ENCODE measurements around the gene HERPUD1. TPM values are rescaled to one million over a fixed set of nuclear protein-coding genes. Genes with fewer than 3 reads are reported as not detected.

The HERPUD1 gene
- total and polyA plus RNA-seq, 2 of the 8 experiments (the other 6 are each of a cell fraction or from before 2014, with no cell fraction given), result 23.3 to 34.7 TPM

DNA sequence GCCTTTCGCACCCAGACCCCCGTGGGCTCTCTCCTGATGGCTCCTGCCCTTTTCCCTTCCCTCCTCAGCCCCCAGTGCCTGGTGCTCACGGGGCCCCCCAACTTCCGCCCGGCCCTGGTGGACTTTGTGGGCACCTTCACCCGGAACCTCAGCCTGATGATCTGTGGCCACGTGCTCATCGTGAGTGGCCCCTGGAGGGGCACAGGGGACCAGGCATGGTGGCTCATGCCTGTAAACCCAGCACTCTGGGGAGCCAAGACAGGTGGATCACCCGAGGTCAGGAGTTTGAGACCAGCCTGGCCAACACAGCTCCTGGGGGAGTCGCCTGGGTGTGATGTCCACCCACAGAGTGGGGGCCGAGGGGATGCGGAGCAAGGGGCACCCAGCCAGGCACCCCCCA is 45.6 kb upstream of the HERPUD1 start:
- no peak overlapping the region for H2AK5ac ChIP-seq (ENCODE audit: low read depth, low read length)
- peaks cover 17 to 28% of the 10 kb centered on the region in 2 experiments for H3K9me3 ChIP-seq (ENCODE audit: insufficient read depth in 2 of 2, low read depth in 1 of 2, low read length in 1 of 2)
- no peak overlapping the region for H3K9ac ChIP-seq (replicated peaks in 1 of 4; ENCODE audit: extremely low read depth in 1 of 4, low read depth in 3 of 4, low read length in 3 of 4)
- no peak for FAIRE-seq
- H3K4ac ChIP-seq (replicated peaks; ENCODE audit: insufficient read length, low read depth, low read length), result no peak overlapping the region
- no peaks in the 10 kb centered on the region for H3K4me1 ChIP-seq (replicated peaks in 1 of 4; ENCODE audit: control insufficient read depth in 3 of 4, insufficient read depth in 4 of 4, low read length in 3 of 4)
- no peak overlapping the region for H3K18ac ChIP-seq (ENCODE audit: extremely low read depth, low read length)
- WGBS, 2 experiments (ENCODE audit: extremely low coverage in 1 of 2, insufficient coverage in 1 of 2, insufficient read length in 1 of 2, insufficient replicate concordance in 2 of 2, low coverage in 1 of 2, low lambda C conversion rate in 2 of 2, missing lambda C conversion rate in 1 of 2), result 95% methylated on average over 12 of the region's 12 CpGs; no CpG with 5 or more reads in 1 of the 2 experiments
- no peak overlapping the region for H3K27ac ChIP-seq (ENCODE audit: low read depth, low read length)
- no peak overlapping the region for H3K4me3 ChIP-seq (ENCODE audit: extremely low read depth in 1 of 4, insufficient read depth in 2 of 4, low read depth in 3 of 4, low read length in 4 of 4)
- no peaks in the 10 kb centered on the region for H3K23me2 ChIP-seq (ENCODE audit: low read depth, low read length)
- ChIA-PET POLR2A (ENCODE audit: partially characterized antibody) (interaction anchor here (1.3 to 1.4 kb wide), 2 partner anchors 11 to 44 kb away, joined by 3 read pairs; no protein-coding TSS in a partner anchor), CTCF (ENCODE audit: partially characterized antibody) (interaction anchor here (1.0 to 2.1 kb wide), 2 partner anchors 12 to 18 kb away, joined by 3 to 7 read pairs; no protein-coding TSS in a partner anchor)
- no peak overlapping the region for H3K14ac ChIP-seq (ENCODE audit: insufficient read length)
- H2BK5ac ChIP-seq (ENCODE audit: low read depth, low read length), result no peak overlapping the region
- H4K8ac ChIP-seq (ENCODE audit: extremely low read depth, insufficient read depth, low read length), result no peak overlapping the region
- DNase-seq (ENCODE audit: low read depth in 1 of 2, low spot score in 2 of 2), result no peak
- H2BK12ac ChIP-seq (ENCODE audit: low read depth, low read length), result no peak overlapping the region
- H3K79me2 ChIP-seq (ENCODE audit: control insufficient read depth in 1 of 2, insufficient read depth in 2 of 2, low read length in 2 of 2), result no peaks in the 10 kb centered on the region
- H2BK20ac ChIP-seq (ENCODE audit: low read length), result no peak overlapping the region
- no peaks in the 10 kb centered on the region for H3K79me1 ChIP-seq (ENCODE audit: low read depth, low read length)
- no peak overlapping the region for H2BK15ac ChIP-seq (ENCODE audit: low read length)
- H4K5ac ChIP-seq (ENCODE audit: insufficient read length, low read depth, low read length), result no peak overlapping the region
- no peaks in the 10 kb centered on the region for H3K36me3 ChIP-seq (ENCODE audit: control insufficient read depth in 2 of 4, insufficient read depth in 4 of 4, low read length in 3 of 4)
- H3K56ac ChIP-seq (replicated peaks; ENCODE audit: insufficient read length, low read depth, low read length), result no peak overlapping the region
- no peak overlapping the region for H3K4me2 ChIP-seq (ENCODE audit: insufficient read depth in 1 of 2, low read depth in 2 of 2, low read length in 2 of 2)
- no peak overlapping the region for H2AFZ ChIP-seq (ENCODE audit: low read length)
- no peak overlapping the region for H3K23ac ChIP-seq (ENCODE audit: insufficient read length)
- H3K27me3 ChIP-seq (replicated peaks in 1 of 4; ENCODE audit: control insufficient read depth in 3 of 4, extremely low read depth in 1 of 4, insufficient read depth in 3 of 4, low read length in 3 of 4), result no peaks in the 10 kb centered on the region
- no peak overlapping the region for H2BK120ac ChIP-seq (replicated peaks; ENCODE audit: low read depth, low read length)
- H4K91ac ChIP-seq (replicated peaks; ENCODE audit: insufficient read length, low read length), result no peak overlapping the region
- H4K20me1 ChIP-seq (replicated peaks in 1 of 2; ENCODE audit: control insufficient read depth in 1 of 2, insufficient read depth in 2 of 2, low read length in 2 of 2), result no peaks in the 10 kb centered on the region
- TF ChIP-seq, protein P1, sequence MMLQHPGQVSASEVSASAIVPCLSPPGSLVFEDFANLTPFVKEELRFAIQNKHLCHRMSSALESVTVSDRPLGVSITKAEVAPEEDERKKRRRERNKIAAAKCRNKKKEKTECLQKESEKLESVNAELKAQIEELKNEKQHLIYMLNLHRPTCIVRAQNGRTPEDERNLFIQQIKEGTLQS (IDR thresholded peaks at IDR 0.05; ENCODE audit: insufficient read depth, low read depth, low read length), result no peak
- no peak for TF ChIP-seq ASH2L (IDR thresholded peaks at IDR 0.05; ENCODE audit: low read length)
- TF ChIP-seq BACH1 (IDR thresholded peaks at IDR 0.05; ENCODE audit: low read length), result no peak
- no peak for TF ChIP-seq EGR1 (IDR thresholded peaks at IDR 0.05; ENCODE audit: borderline replicate concordance, low read depth, low read length)
- no peak for TF ChIP-seq RAD21 (IDR thresholded peaks at IDR 0.05 in 1 of 2, conservative IDR thresholded peaks at IDR 0.05 in 1 of 2; ENCODE audit: low read depth in 2 of 2, low read length in 2 of 2)
- TF ChIP-seq HDAC6 (IDR thresholded peaks at IDR 0.05; ENCODE audit: low read depth, low read length), result no peak
- TF ChIP-seq RBBP5 (IDR thresholded peaks at IDR 0.05; ENCODE audit: borderline replicate concordance, low read depth, low read length), result no peak
- TF ChIP-seq, protein P2, sequence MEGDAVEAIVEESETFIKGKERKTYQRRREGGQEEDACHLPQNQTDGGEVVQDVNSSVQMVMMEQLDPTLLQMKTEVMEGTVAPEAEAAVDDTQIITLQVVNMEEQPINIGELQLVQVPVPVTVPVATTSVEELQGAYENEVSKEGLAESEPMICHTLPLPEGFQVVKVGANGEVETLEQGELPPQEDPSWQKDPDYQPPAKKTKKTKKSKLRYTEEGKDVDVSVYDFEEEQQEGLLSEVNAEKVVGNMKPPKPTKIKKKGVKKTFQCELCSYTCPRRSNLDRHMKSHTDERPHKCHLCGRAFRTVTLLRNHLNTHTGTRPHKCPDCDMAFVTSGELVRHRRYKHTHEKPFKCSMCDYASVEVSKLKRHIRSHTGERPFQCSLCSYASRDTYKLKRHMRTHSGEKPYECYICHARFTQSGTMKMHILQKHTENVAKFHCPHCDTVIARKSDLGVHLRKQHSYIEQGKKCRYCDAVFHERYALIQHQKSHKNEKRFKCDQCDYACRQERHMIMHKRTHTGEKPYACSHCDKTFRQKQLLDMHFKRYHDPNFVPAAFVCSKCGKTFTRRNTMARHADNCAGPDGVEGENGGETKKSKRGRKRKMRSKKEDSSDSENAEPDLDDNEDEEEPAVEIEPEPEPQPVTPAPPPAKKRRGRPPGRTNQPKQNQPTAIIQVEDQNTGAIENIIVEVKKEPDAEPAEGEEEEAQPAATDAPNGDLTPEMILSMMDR (IDR thresholded peaks at IDR 0.05; ENCODE audit: control extremely low read depth in 1 of 3, insufficient read depth in 1 of 3, low read depth in 1 of 3, low read length in 3 of 3), result no peak
- TF ChIP-seq POLR2AphosphoS5 (IDR thresholded peaks at IDR 0.05; ENCODE audit: low read depth, low read length), result no peak
- no peak for TF ChIP-seq TAF1 (IDR thresholded peaks at IDR 0.05; ENCODE audit: low read depth, low read length)
- TF ChIP-seq SAP30 (IDR thresholded peaks at IDR 0.05; ENCODE audit: insufficient read depth, insufficient replicate concordance, low read length), result no peak
